Panc1 (cell line): ENCODE results near the gene FSTL4. TPM values are rescaled to one million over a fixed set of nuclear protein-coding genes. Genes with fewer than 3 reads are reported as not detected.

Experiments
- ATAC-seq: fragments of 200-7000 bp; cut with Tn5 transposase; 2 replicates; pipeline ENCODE4 v1.9.1; 2020; ENCODE audit warnings: mild to moderate bottlenecking, moderate library complexity
- BruUV-seq: library from RNA; stranded (reverse); fragments of 400-500 nt; replicated peaks from 2 replicates; lab custom pipeline; 2021; lab: Mats Ljungman, UMichigan
- CTCF ChIA-PET: fragments of 300-600 bp; sonication (Branson Sonifier 250); formaldehyde crosslinking; loops from one replicate; lab custom pipeline; 2022; ENCODE audit warnings: antibody characterized with exemption; lab: Charles Lee
- POLR2A ChIA-PET: fragments of 300-600 bp; sonication (Branson Sonifier 250); formaldehyde crosslinking; loops from one replicate; lab custom pipeline; 2022; ENCODE audit warnings: antibody characterized with exemption; lab: Charles Lee
- DNase-seq: peaks from one replicate; pipeline ENCODE4 v3.0.0-alpha.2; 2010; ENCODE audit warnings: low read depth, low spot score
- H3K27ac ChIP-seq: 2 replicates; pipeline ENCODE4 v1.5.1; 2011; ENCODE audit warnings: mild to moderate bottlenecking, low read length, inconsistent platforms
- H3K27me3 ChIP-seq: fragments of 200-500 bp; sonication (Bioruptor generic); 2 replicates; pipeline ENCODE4 v1.6.0; 2014; ENCODE audit warnings: low read length, inconsistent platforms; ENCODE audit not compliant: control insufficient read depth, insufficient read depth
- H3K36me3 ChIP-seq: fragments of 200-500 bp; sonication (Bioruptor generic); 2 replicates; pipeline ENCODE4 v1.5.1; 2014; ENCODE audit warnings: inconsistent platforms, mild to moderate bottlenecking, low read length, moderate library complexity; ENCODE audit not compliant: control insufficient read depth, insufficient read depth
- H3K4me1 ChIP-seq: 2 replicates; pipeline ENCODE4 v1.5.1; 2011; ENCODE audit warnings: inconsistent platforms, mild to moderate bottlenecking, low read length, moderate library complexity; ENCODE audit not compliant: control insufficient read depth, insufficient read depth
- H3K4me3 ChIP-seq, 2 experiments: 2 replicates each; pipeline ENCODE4 v1.5.1; 2011 to 2012; ENCODE audit warnings: low read depth in 2 of 2, low read length in 2 of 2, mild to moderate bottlenecking in 2 of 2, inconsistent platforms in 1 of 2, moderate library complexity in 1 of 2
- H3K9me3 ChIP-seq: fragments of 200-500 bp; sonication (Bioruptor generic); 2 replicates; pipeline ENCODE4 v1.5.1; 2014; ENCODE audit warnings: low read depth, mild to moderate bottlenecking, inconsistent platforms, low read length, moderate library complexity; ENCODE audit not compliant: control insufficient read depth, insufficient read depth
- POLR2AphosphoS5 ChIP-seq: IDR thresholded peaks from 2 replicates; pipeline ENCODE4 v1.6.1; 2012; ENCODE audit warnings: mild to moderate bottlenecking, low read depth, low read length, moderate library complexity
- SIN3A ChIP-seq: IDR thresholded peaks from 2 replicates; pipeline ENCODE4 v1.6.1; 2012; ENCODE audit warnings: low read depth, mild to moderate bottlenecking, low read length, moderate library complexity, borderline replicate concordance; ENCODE audit not compliant: insufficient read depth
- TCF7L2 ChIP-seq: IDR thresholded peaks from 2 replicates; pipeline ENCODE4 v1.6.1; 2011; ENCODE audit warnings: mild to moderate bottlenecking, low read depth, low read length, inconsistent platforms
- in situ Hi-C: cut with HindIII; loops from 2 replicates; pipeline ENCODE4 v1.10.0; 2016; ENCODE audit warnings: low sequenced_read_pairs, low pct_unique_long_range_greater_than_20kb
- intact Hi-C: fragments of 100-400 bp; cut with micrococcal nuclease; formaldehyde crosslinking; loops from one replicate; pipeline ENCODE4 v1.10.0; 2022; ENCODE audit not compliant: unreplicated experiment
- total RNA-seq: library from RNA; stranded (reverse); gene quantifications from one replicate; pipeline ENCODE4 v1.2.1, GENCODE V29; 2021; ENCODE audit not compliant: unreplicated experiment
- TF ChIP-seq, protein P1 (sequence below), 2 experiments: IDR thresholded peaks; 2 replicates each; pipeline ENCODE4 v1.6.1; 2011 to 2012; ENCODE audit warnings: low read depth in 2 of 2, control low read depth in 1 of 2, low read length in 1 of 2, mild to moderate bottlenecking in 1 of 2, moderate library complexity in 1 of 2; ENCODE audit not compliant: insufficient read depth in 1 of 2
- TF ChIP-seq, protein P2 (sequence below): fragments of 450-650 bp; IDR thresholded peaks from 2 replicates; pipeline ENCODE4 v1.5.1; 2017; ENCODE audit warnings: mild to moderate bottlenecking

The FSTL4 gene
- total RNA-seq, 1 experiment from 2014 or later, result 0.18 TPM

DNA sequence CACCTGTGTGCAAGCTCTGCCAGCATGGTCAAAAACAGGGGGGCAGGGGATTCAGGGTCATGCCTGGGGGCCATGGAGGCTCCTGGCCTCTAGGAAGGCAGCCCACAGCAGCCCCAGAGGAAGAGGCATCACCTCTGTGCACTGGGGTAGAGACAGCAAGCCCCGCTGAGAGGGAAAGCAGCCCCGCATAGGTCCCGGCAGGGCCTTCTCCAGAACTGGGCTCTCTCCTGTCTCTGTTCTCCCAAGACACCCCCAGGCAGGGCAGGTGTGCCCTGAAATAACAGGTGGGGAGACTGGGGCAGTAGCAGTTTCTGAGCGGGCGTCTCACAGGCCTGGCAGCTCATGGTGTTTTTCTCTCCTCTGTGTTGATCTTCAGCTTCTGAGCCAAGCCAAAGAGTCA, 281.4 kb downstream of the FSTL4 start:
- intact Hi-C loops (no loop called here), in situ Hi-C loops (no loop called here)
- BruUV-seq, result no TSS peak
- Histone ChIP-seq H3K27ac (no peak overlapping the region), H3K4me1 (no peaks in the 10 kb centered on the region), H3K9me3 (no peaks in the 10 kb centered on the region), H3K36me3 (no peaks in the 10 kb centered on the region), H3K27me3 (no peaks in the 10 kb centered on the region; the same call in 1 of the 2 replicates), H3K4me3 (no peak overlapping the region)
- ChIA-PET CTCF (no interaction called here), POLR2A (no interaction called here)
- TF ChIP-seq TCF7L2 (no peak), POLR2AphosphoS5 (no peak), SIN3A (no peak)
- TF ChIP-seq, protein P1, sequence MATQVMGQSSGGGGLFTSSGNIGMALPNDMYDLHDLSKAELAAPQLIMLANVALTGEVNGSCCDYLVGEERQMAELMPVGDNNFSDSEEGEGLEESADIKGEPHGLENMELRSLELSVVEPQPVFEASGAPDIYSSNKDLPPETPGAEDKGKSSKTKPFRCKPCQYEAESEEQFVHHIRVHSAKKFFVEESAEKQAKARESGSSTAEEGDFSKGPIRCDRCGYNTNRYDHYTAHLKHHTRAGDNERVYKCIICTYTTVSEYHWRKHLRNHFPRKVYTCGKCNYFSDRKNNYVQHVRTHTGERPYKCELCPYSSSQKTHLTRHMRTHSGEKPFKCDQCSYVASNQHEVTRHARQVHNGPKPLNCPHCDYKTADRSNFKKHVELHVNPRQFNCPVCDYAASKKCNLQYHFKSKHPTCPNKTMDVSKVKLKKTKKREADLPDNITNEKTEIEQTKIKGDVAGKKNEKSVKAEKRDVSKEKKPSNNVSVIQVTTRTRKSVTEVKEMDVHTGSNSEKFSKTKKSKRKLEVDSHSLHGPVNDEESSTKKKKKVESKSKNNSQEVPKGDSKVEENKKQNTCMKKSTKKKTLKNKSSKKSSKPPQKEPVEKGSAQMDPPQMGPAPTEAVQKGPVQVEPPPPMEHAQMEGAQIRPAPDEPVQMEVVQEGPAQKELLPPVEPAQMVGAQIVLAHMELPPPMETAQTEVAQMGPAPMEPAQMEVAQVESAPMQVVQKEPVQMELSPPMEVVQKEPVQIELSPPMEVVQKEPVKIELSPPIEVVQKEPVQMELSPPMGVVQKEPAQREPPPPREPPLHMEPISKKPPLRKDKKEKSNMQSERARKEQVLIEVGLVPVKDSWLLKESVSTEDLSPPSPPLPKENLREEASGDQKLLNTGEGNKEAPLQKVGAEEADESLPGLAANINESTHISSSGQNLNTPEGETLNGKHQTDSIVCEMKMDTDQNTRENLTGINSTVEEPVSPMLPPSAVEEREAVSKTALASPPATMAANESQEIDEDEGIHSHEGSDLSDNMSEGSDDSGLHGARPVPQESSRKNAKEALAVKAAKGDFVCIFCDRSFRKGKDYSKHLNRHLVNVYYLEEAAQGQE (IDR thresholded peaks at IDR 0.05; ENCODE audit: insufficient read depth in 1 of 2, low read depth in 2 of 2, low read length in 1 of 2), result no peak
- TF ChIP-seq, protein P2, sequence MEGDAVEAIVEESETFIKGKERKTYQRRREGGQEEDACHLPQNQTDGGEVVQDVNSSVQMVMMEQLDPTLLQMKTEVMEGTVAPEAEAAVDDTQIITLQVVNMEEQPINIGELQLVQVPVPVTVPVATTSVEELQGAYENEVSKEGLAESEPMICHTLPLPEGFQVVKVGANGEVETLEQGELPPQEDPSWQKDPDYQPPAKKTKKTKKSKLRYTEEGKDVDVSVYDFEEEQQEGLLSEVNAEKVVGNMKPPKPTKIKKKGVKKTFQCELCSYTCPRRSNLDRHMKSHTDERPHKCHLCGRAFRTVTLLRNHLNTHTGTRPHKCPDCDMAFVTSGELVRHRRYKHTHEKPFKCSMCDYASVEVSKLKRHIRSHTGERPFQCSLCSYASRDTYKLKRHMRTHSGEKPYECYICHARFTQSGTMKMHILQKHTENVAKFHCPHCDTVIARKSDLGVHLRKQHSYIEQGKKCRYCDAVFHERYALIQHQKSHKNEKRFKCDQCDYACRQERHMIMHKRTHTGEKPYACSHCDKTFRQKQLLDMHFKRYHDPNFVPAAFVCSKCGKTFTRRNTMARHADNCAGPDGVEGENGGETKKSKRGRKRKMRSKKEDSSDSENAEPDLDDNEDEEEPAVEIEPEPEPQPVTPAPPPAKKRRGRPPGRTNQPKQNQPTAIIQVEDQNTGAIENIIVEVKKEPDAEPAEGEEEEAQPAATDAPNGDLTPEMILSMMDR, result no peak
- ATAC-seq, result no peak; the same call in 1 of the 2 replicates
- DNase-seq, result no peak

DNA sequence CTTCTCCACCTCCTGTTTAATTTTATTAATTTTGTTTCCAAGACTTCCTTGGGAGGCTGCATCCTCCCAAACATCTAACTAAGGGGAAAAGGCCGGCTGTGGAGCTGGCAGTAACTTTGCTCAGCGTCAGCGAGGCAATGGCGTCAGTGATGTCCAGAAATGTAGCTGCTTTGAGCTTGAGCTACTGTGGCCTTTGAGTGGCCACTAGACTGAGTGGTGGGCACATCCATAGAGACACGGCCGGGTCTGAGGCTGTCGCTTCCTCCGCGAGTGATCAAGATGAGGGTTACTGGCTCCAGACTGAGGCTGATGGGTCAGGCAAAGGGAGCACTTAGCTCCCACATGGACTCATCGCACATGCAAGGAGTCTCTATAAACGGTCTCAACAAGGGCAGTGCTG, 283.5 kb downstream of the FSTL4 start:
- intact Hi-C loops (no loop called here), in situ Hi-C loops (no loop called here)
- ATAC-seq, result no peak
- no peaks in the 10 kb centered on the region; the same call in 1 of the 2 replicates for H3K27me3 ChIP-seq
- BruUV-seq, result no TSS peak
- TF ChIP-seq POLR2AphosphoS5, result no peak
- TF ChIP-seq TCF7L2, result no peak
- TF ChIP-seq SIN3A, result no peak
- TF ChIP-seq, protein P1 (IDR thresholded peaks at IDR 0.05; ENCODE audit: insufficient read depth in 1 of 2, low read depth in 2 of 2, low read length in 1 of 2), result no peak
- TF ChIP-seq, protein P2, result no peak
- H3K27ac ChIP-seq, result no peak overlapping the region
- H3K4me1 ChIP-seq, result no peaks in the 10 kb centered on the region
- ChIA-PET POLR2A (no interaction called here), CTCF (interaction anchor here (0.7 kb wide), 1 partner anchor 80 kb away, joined by 4 read pairs; no protein-coding TSS in a partner anchor)
- DNase-seq, result no peak
- no peaks in the 10 kb centered on the region for H3K9me3 ChIP-seq
- no peak overlapping the region for H3K4me3 ChIP-seq
- H3K36me3 ChIP-seq, result no peaks in the 10 kb centered on the region
